Subcutaneous abdominal adipose tissue (tissue), 5 donors: ENCODE data around the gene FAM72A.
"Not testable (repeated sequence)": the region's sequence is repeated elsewhere in the genome, so short reads cannot be mapped to it uniquely, and the experiment has no call there.

Experiments used
- H3K27ac ChIP-seq: one replicate; pipeline ENCODE4 v1.7.0; 2013; ENCODE audit warnings: low read depth, mild to moderate bottlenecking, inconsistent platforms, low read length, moderate library complexity
- H3K27me3 ChIP-seq, 5 donors: one replicate each; pipeline ENCODE4 v1.7.0; 2013; ENCODE audit warnings: low read length in 5 of 5, inconsistent platforms in 1 of 5; ENCODE audit not compliant: control insufficient read depth in 5 of 5, insufficient read depth in 4 of 5
- H3K36me3 ChIP-seq, 5 donors: one replicate each; pipeline ENCODE4 v1.7.0; 2013; ENCODE audit warnings: low read length in 5 of 5; ENCODE audit not compliant: control insufficient read depth in 5 of 5, insufficient read depth in 5 of 5
- H3K4me1 ChIP-seq, 5 donors: one replicate each; pipeline ENCODE4 v1.7.0; 2013; ENCODE audit warnings: low read length in 5 of 5, mild to moderate bottlenecking in 3 of 5, moderate library complexity in 1 of 5; ENCODE audit not compliant: control insufficient read depth in 5 of 5, insufficient read depth in 5 of 5
- H3K4me3 ChIP-seq, 5 donors: one replicate each; pipeline ENCODE4 v1.7.0; 2013; ENCODE audit warnings: low read length in 5 of 5, low read depth in 1 of 5
- H3K9ac ChIP-seq, 5 donors: one replicate each; pipeline ENCODE4 v1.7.0; 2013; ENCODE audit warnings: low read length in 5 of 5, mild to moderate bottlenecking in 4 of 5, moderate library complexity in 3 of 5
- H3K9me3 ChIP-seq, 5 donors: one replicate each; pipeline ENCODE4 v1.7.0; 2013; ENCODE audit warnings: low read length in 5 of 5; ENCODE audit not compliant: control insufficient read depth in 5 of 5
- donor health status: healthy.
- donor health status: healthy.
- donor health status: healthy.
- donor health status: healthy.
- donor health status: healthy.

Gene FAM72A

GRCh38 chr1:206182368-206183317 lies 20.0 kb downstream of the FAM72A start:
- not testable (repeated sequence) for H3K27ac ChIP-seq, H3K4me3 ChIP-seq

GRCh38 chr1:206179666-206180065 lies 23.0 kb downstream of the FAM72A start:
- not testable (repeated sequence) for H3K4me1 ChIP-seq, H3K27ac ChIP-seq, H3K9me3 ChIP-seq, H3K9ac ChIP-seq, H3K36me3 ChIP-seq, H3K4me3 ChIP-seq, H3K27me3 ChIP-seq

More at GRCh38 chr1:206182368-206183317, 20.0 kb downstream of the FAM72A start:
- not testable (repeated sequence) for H3K4me1 ChIP-seq, H3K9me3 ChIP-seq, H3K27me3 ChIP-seq, H3K36me3 ChIP-seq, H3K9ac ChIP-seq

- not testable (repeated sequence) for H3K27ac ChIP-seq, H3K9me3 ChIP-seq, H3K27me3 ChIP-seq, H3K4me1 ChIP-seq, H3K36me3 ChIP-seq, H3K9ac ChIP-seq, H3K4me3 ChIP-seq
Measured at GRCh38 chr1:206178061-206178989, 24.3 kb downstream of the FAM72A start.

- H3K4me3 ChIP-seq, H3K9me3 ChIP-seq, H3K4me1 ChIP-seq: not testable (repeated sequence)
Measured at GRCh38 chr1:206176114-206176502, 26.5 kb downstream of the FAM72A start.

GRCh38 chr1:206175459-206176113 lies 27.1 kb downstream of the FAM72A start:
- not testable (repeated sequence) for H3K27ac ChIP-seq, H3K9ac ChIP-seq, H3K4me3 ChIP-seq, H3K4me1 ChIP-seq, H3K36me3 ChIP-seq, H3K9me3 ChIP-seq, H3K27me3 ChIP-seq

More at GRCh38 chr1:206176114-206176502, 26.5 kb downstream of the FAM72A start:
- H3K27ac ChIP-seq, H3K9ac ChIP-seq, H3K36me3 ChIP-seq, H3K27me3 ChIP-seq: not testable (repeated sequence)

- not testable (repeated sequence) for H3K4me3 ChIP-seq, H3K36me3 ChIP-seq, H3K27me3 ChIP-seq, H3K27ac ChIP-seq, H3K4me1 ChIP-seq, H3K9me3 ChIP-seq, H3K9ac ChIP-seq
Measured at GRCh38 chr1:206174182-206174868, 28.3 kb downstream of the FAM72A start.

- not testable (repeated sequence) for H3K27ac ChIP-seq, H3K4me1 ChIP-seq, H3K9me3 ChIP-seq, H3K36me3 ChIP-seq, H3K9ac ChIP-seq, H3K27me3 ChIP-seq, H3K4me3 ChIP-seq
Measured at GRCh38 chr1:206173110-206173719, 29.4 kb downstream of the FAM72A start.

GRCh38 chr1:206169794-206170193 lies 32.8 kb downstream of the FAM72A start:
- H3K4me3 ChIP-seq, H3K9ac ChIP-seq, H3K9me3 ChIP-seq, H3K27me3 ChIP-seq, H3K4me1 ChIP-seq, H3K27ac ChIP-seq, H3K36me3 ChIP-seq: not testable (repeated sequence)

- not testable (repeated sequence) for H3K36me3 ChIP-seq, H3K4me3 ChIP-seq, H3K27me3 ChIP-seq, H3K9ac ChIP-seq, H3K9me3 ChIP-seq, H3K27ac ChIP-seq, H3K4me1 ChIP-seq
Measured at GRCh38 chr1:206167350-206168029, 35.1 kb downstream of the FAM72A start.
